Erythroblast (primary cell): ENCODE data around the gene SCN9A.

Source experiments
- GATA1 ChIP-seq: IDR thresholded peaks from 2 replicates; pipeline ENCODE4 v1.6.1; 2011; ENCODE audit warnings: low read depth, mild to moderate bottlenecking, control low read depth, low read length, moderate library complexity
- POLR2A ChIP-seq: IDR thresholded peaks from 2 replicates; pipeline ENCODE4 v1.6.1; 2011; ENCODE audit warnings: mild to moderate bottlenecking, low read length

DNA sequence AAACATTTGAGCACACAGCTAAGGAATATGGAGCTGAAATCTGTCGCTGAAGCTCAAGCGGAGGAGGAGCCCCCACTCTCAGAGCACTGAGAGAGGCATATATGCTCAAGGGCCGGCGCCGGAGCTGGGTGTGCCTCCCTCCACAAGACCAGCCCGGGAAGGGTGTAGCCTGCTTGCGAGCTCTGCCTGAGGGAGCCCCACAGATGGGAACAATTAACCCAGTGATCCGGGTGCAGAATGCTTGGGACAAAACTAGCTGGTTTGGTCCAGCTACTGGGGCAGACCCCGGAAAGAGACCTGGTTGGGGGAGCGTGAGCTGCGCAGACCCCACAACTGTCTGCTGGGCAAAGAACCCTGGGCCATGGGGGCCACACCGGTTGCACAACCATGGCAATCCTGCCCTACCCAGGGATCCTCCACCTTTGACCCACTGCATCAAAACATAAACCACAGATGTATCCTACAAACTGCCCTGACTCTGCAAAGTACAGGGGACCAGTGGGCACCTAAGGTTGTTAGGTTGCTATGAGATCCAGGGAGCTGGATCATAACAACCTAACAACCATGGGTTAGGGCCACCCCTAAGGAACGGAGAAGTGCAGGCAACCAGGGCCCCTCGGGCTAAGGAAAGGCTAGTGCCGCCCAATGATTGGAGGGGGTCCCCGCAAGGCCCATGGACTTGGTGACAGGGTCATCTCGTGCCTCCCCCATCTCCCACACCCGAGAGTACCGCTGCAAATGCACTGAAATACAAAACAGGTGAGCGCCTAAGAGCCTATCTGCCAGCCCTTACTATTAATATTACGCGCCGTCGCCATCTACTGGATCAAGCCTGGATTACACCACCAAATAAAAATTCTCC is 194.6 kb downstream of the SCN9A start:
- no peak for TF ChIP-seq POLR2A
- no peak for TF ChIP-seq GATA1
